Karpas-422 (cell line): ENCODE measurements around the gene UBE2J2. TPM values are rescaled to one million over a fixed set of nuclear protein-coding genes. Genes with fewer than 3 reads are reported as not detected.
A peak's percentile ranks its signal among the peaks of the same experiment; 100 is the strongest.

Source experiments
- DNase-seq: peaks from one replicate; pipeline ENCODE4 v3.0.0-alpha.2; 2015
- H2AFZ ChIP-seq: fragments of 200-600 bp; sonication (generic); 2 replicates; pipeline ENCODE4 v1.6.1; 2014; ENCODE audit warnings: antibody characterized with exemption, low read length, mixed read lengths
- H3K27ac ChIP-seq: fragments of 200-600 bp; sonication (generic); 2 replicates; pipeline ENCODE4 v1.5.1; 2014; ENCODE audit warnings: mild to moderate bottlenecking, low read length, moderate library complexity
- H3K27me3 ChIP-seq: fragments of 200-600 bp; sonication (generic); 2 replicates; pipeline ENCODE4 v1.6.1; 2014; ENCODE audit warnings: low read length, mixed read lengths
- H3K36me3 ChIP-seq: fragments of 200-600 bp; sonication (generic); 2 replicates; pipeline ENCODE4 v1.6.1; 2014; ENCODE audit warnings: low read length, mixed read lengths; ENCODE audit not compliant: insufficient read depth
- H3K4me1 ChIP-seq: fragments of 200-600 bp; sonication (generic); 2 replicates; pipeline ENCODE4 v1.6.1; 2014; ENCODE audit warnings: mild to moderate bottlenecking, low read length, mixed read lengths
- H3K4me2 ChIP-seq: fragments of 200-600 bp; sonication (generic); 2 replicates; pipeline ENCODE4 v1.6.1; 2014; ENCODE audit warnings: low read length, low read depth, mild to moderate bottlenecking; ENCODE audit not compliant: poor library complexity, severe bottlenecking
- H3K4me3 ChIP-seq: fragments of 200-600 bp; sonication (generic); 2 replicates; pipeline ENCODE4 v1.5.1; 2014; ENCODE audit warnings: mild to moderate bottlenecking, antibody characterized with exemption, low read length, mixed read lengths
- H3K79me2 ChIP-seq: fragments of 200-600 bp; sonication (generic); 2 replicates; pipeline ENCODE4 v1.6.1; 2014; ENCODE audit warnings: mild to moderate bottlenecking, low read length, mixed read lengths
- H3K9ac ChIP-seq: fragments of 200-600 bp; sonication (generic); 2 replicates; pipeline ENCODE4 v1.6.0; 2014; ENCODE audit warnings: low read length
- H3K9me2 ChIP-seq: fragments of 200-600 bp; sonication (generic), shearing (Covaris generic); replicated peaks from 2 replicates; pipeline ENCODE4 v1.6.0; 2014; ENCODE audit warnings: mild to moderate bottlenecking, low read length, moderate library complexity; ENCODE audit not compliant: insufficient read depth
- H3K9me3 ChIP-seq: fragments of 300-700, 200-600 bp; sonication (generic); 2 replicates; pipeline ENCODE4 v1.6.1; 2014; ENCODE audit warnings: low read length, mixed read lengths
- H4K20me1 ChIP-seq: fragments of 200-600 bp; sonication (generic); 2 replicates; pipeline ENCODE4 v1.6.1; 2014; ENCODE audit warnings: mild to moderate bottlenecking, antibody characterized with exemption, low read length, low read depth; ENCODE audit not compliant: insufficient read depth
- total RNA-seq: library from RNA; depleted of rRNA; stranded (reverse); fragments of >200 nt; shearing (Covaris generic); gene quantifications from 2 replicates; pipeline ENCODE4 v1.2.3, GENCODE V29; 2014; ENCODE audit warnings: low replicate concordance

Gene UBE2J2
- total RNA-seq, 1 experiment from 2014 or later = 46.1 TPM

GRCh38 chr1:1307923-1308755 lies 34.5 kb upstream of the UBE2J2 start, which contains the start of the genes ACAP3 and PUSL1:
Gene ACAP3 (minus strand): TSS chr1:1307930. CDS start chr1:1307815, 115 bp downstream.
Gene PUSL1 (plus strand): TSS chr1:1308597. CDS start chr1:1308644, 47 bp downstream.
- Histone ChIP-seq H4K20me1 (peaks cover 16% of the 10 kb centered on the region; the same call in 1 of the 2 replicates), H3K27ac (peak within 1 kb of the TSS; percentile 97), H3K4me1 (peaks cover 42% of the 10 kb centered on the region), H3K4me3 (peak within 1 kb of the TSS; percentile 85), H2AFZ (peak within 1 kb of the TSS; percentile 87; the same call in 1 of the 2 replicates), H3K9me2 (no peaks in the 10 kb centered on the region), H3K4me2 (peak within 1 kb of the TSS; percentile 94), H3K9ac (peak within 1 kb of the TSS; percentile 97), H3K79me2 (peaks cover 43% of the 10 kb centered on the region), H3K36me3 (no peaks in the 10 kb centered on the region), H3K9me3 (no peaks in the 10 kb centered on the region), H3K27me3 (no peaks in the 10 kb centered on the region)
- DNase-seq = peak; percentile 98

GRCh38 chr1:1307261-1307922 lies 33.7 kb upstream of the UBE2J2 start:
- DNase-seq = peak; percentile 60
- peaks cover 42% of the 10 kb centered on the region for H3K4me1 ChIP-seq
- peaks cover 46% of the 10 kb centered on the region for H3K79me2 ChIP-seq
- no peaks in the 10 kb centered on the region for H3K27me3 ChIP-seq
- H2AFZ ChIP-seq = no peak overlapping the region
- H3K36me3 ChIP-seq = no peaks in the 10 kb centered on the region
- H3K9me3 ChIP-seq = no peaks in the 10 kb centered on the region
- H3K27ac ChIP-seq = peak overlapping the region; percentile 97
- H4K20me1 ChIP-seq = peaks cover 16% of the 10 kb centered on the region; the same call in 1 of the 2 replicates
- peak overlapping the region; percentile 97 for H3K9ac ChIP-seq
- H3K4me3 ChIP-seq = peak overlapping the region; percentile 85
- no peaks in the 10 kb centered on the region for H3K9me2 ChIP-seq
- peak overlapping the region; percentile 94 for H3K4me2 ChIP-seq

- no peak overlapping the region for H2AFZ ChIP-seq
Measured at GRCh38 chr1:1306661-1307260, 33.1 kb upstream of the UBE2J2 start.

GRCh38 chr1:1306070-1306660 lies 32.5 kb upstream of the UBE2J2 start:
- H3K79me2 ChIP-seq = peaks cover 46% of the 10 kb centered on the region
- peak overlapping the region; percentile 85 for H3K4me3 ChIP-seq
- H3K4me2 ChIP-seq = peak overlapping the region; percentile 94
- no peaks in the 10 kb centered on the region for H3K36me3 ChIP-seq
- H3K9ac ChIP-seq = peak overlapping the region; percentile 97
- no peaks in the 10 kb centered on the region for H3K27me3 ChIP-seq
- H3K9me3 ChIP-seq = no peaks in the 10 kb centered on the region
- peaks cover 10% of the 10 kb centered on the region; the same call in 1 of the 2 replicates for H4K20me1 ChIP-seq
- H3K27ac ChIP-seq = peak overlapping the region; percentile 97
- H3K9me2 ChIP-seq = no peaks in the 10 kb centered on the region
- no peak overlapping the region for H2AFZ ChIP-seq
- DNase-seq = peak; percentile 87
- peaks cover 42% of the 10 kb centered on the region for H3K4me1 ChIP-seq

More at GRCh38 chr1:1306661-1307260, 33.1 kb upstream of the UBE2J2 start:
- peaks cover 16% of the 10 kb centered on the region; the same call in 1 of the 2 replicates for H4K20me1 ChIP-seq
- H3K4me2 ChIP-seq = peak overlapping the region; percentile 94
- peak overlapping the region; percentile 97 for H3K27ac ChIP-seq
- peaks cover 42% of the 10 kb centered on the region for H3K4me1 ChIP-seq
- peak overlapping the region; percentile 97 for H3K9ac ChIP-seq
- peaks cover 46% of the 10 kb centered on the region for H3K79me2 ChIP-seq
- H3K9me3 ChIP-seq = no peaks in the 10 kb centered on the region
- no peaks in the 10 kb centered on the region for H3K9me2 ChIP-seq
- peak overlapping the region; percentile 85 for H3K4me3 ChIP-seq
- no peaks in the 10 kb centered on the region for H3K27me3 ChIP-seq
- no peaks in the 10 kb centered on the region for H3K36me3 ChIP-seq
- peak; percentile 70 for DNase-seq

- peak overlapping the region; percentile 97 for H3K9ac ChIP-seq
Measured at GRCh38 chr1:1305300-1306069, 31.8 kb upstream of the UBE2J2 start.

GRCh38 chr1:1304331-1305299 lies 31.0 kb upstream of the UBE2J2 start:
- Histone ChIP-seq H3K27ac (peak overlapping the region; percentile 97), H3K4me3 (peak overlapping the region; percentile 85), H3K9ac (peak overlapping the region; percentile 97), H3K4me1 (peaks cover 33% of the 10 kb centered on the region), H3K27me3 (no peaks in the 10 kb centered on the region), H3K9me3 (no peaks in the 10 kb centered on the region), H3K4me2 (peak overlapping the region; percentile 94), H3K79me2 (peaks cover 40% of the 10 kb centered on the region), H4K20me1 (peaks cover 12% of the 10 kb centered on the region; the same call in 1 of the 2 replicates), H3K36me3 (no peaks in the 10 kb centered on the region), H2AFZ (no peak overlapping the region), H3K9me2 (no peaks in the 10 kb centered on the region)
- peak; percentile 61 for DNase-seq

More at GRCh38 chr1:1305300-1306069, 31.8 kb upstream of the UBE2J2 start:
- Histone ChIP-seq H3K4me3 (peak overlapping the region; percentile 85), H3K36me3 (no peaks in the 10 kb centered on the region), H3K79me2 (peaks cover 46% of the 10 kb centered on the region), H3K4me1 (peaks cover 42% of the 10 kb centered on the region), H3K27me3 (no peaks in the 10 kb centered on the region), H3K9me3 (no peaks in the 10 kb centered on the region), H4K20me1 (peaks cover 8% of the 10 kb centered on the region; the same call in 1 of the 2 replicates), H3K27ac (peak overlapping the region; percentile 97), H3K4me2 (peak overlapping the region; percentile 94), H2AFZ (no peak overlapping the region), H3K9me2 (no peaks in the 10 kb centered on the region)
- peak; percentile 95 for DNase-seq
